HepG2 (cell line): Measurements from ENCODE around the gene MYO3B. TPM values are rescaled to one million over a fixed set of nuclear protein-coding genes. Genes with fewer than 3 reads are reported as not detected.

Source experiments
- ATAC-seq: fragments of 200-7000 bp; cut with Tn5 transposase; 3 replicates; pipeline ENCODE4 v1.9.1; 2020; ENCODE audit warnings: mild to moderate bottlenecking, moderate library complexity
- BruUV-seq: library from RNA; stranded (reverse); fragments of 400-500 nt; replicated peaks from 2 replicates; lab custom pipeline; 2021; lab: Mats Ljungman, UMichigan
- CTCF ChIA-PET: fragments of 300-600 bp; formaldehyde crosslinking; extraction: SDS; loops from one replicate; lab custom pipeline; 2021; ENCODE audit warnings: low total read pairs, inconsistent platforms, low intra/inter-chr PET ratio; lab: Yijun Ruan, JAX
- POLR2A ChIA-PET: fragments of 350-600 bp; sonication (Branson Sonifier 250); formaldehyde crosslinking; loops from one replicate; lab custom pipeline; 2020; ENCODE audit warnings: antibody characterized with exemption, inconsistent platforms; lab: Yijun Ruan, JAX
- DNase-seq: peaks from one replicate; pipeline ENCODE4 v3.0.0-alpha.2; 2015; ENCODE audit warnings: low spot score
- FAIRE-seq: peaks from 3 replicates; lab custom pipeline; 2011; peaks lifted over from hg19 to GRCh38; lab: Jason Lieb, UNC
- H2AFZ ChIP-seq: one replicate; pipeline ENCODE4 v1.6.1; 2011; ENCODE audit warnings: low read length, inconsistent platforms
- H3K27ac ChIP-seq: fragments of 300-600 bp; 3 replicates; pipeline ENCODE4 v1.8.0; 2011; ENCODE audit warnings: mixed run types, mild to moderate bottlenecking, mixed read lengths, low read length, inconsistent platforms; ENCODE audit not compliant: insufficient read depth; ENCODE audit errors: extremely low read length
- H3K27me3 ChIP-seq, 2 experiments: fragments of 200-600 bp in 1 of 2; 2 replicates in 1 of 2; 3 replicates in 1 of 2; pipeline versions ENCODE4 v1.6.0 to v1.8.0; 2011; ENCODE audit warnings: low read length in 2 of 2, mild to moderate bottlenecking in 2 of 2, moderate library complexity in 2 of 2, inconsistent platforms in 1 of 2; ENCODE audit not compliant: insufficient read depth in 2 of 2, control insufficient read depth in 1 of 2
- H3K36me3 ChIP-seq, 2 experiments: fragments of 200-600 bp in 1 of 2; replicated peaks in 1 of 2; 2 replicates in 1 of 2; 3 replicates in 1 of 2; pipeline versions ENCODE4 v1.5.1 to v1.8.0; 2011; ENCODE audit warnings: low read length in 2 of 2, inconsistent platforms in 1 of 2; ENCODE audit not compliant: insufficient read depth in 2 of 2, control insufficient read depth in 1 of 2
- H3K4me1 ChIP-seq: 2 replicates; pipeline ENCODE4 v1.5.1; 2012; ENCODE audit warnings: low read length, inconsistent platforms; ENCODE audit not compliant: insufficient read depth
- H3K4me2 ChIP-seq: 2 replicates; pipeline ENCODE4 v1.6.0; 2011; ENCODE audit warnings: low read depth, low read length, inconsistent platforms
- H3K4me3 ChIP-seq, 3 experiments: fragments of 200-600 bp in 1 of 3; sonication (generic), shearing (Covaris generic) in 1 of 3; replicated peaks in 1 of 3; 2 replicates each; pipeline ENCODE4 v1.5.1; 2011 to 2016; ENCODE audit warnings: low read length in 3 of 3, inconsistent platforms in 2 of 3, low read depth in 2 of 3, mild to moderate bottlenecking in 2 of 3, control low read depth in 1 of 3, mixed read lengths in 1 of 3; ENCODE audit not compliant: insufficient read depth in 1 of 3
- H3K79me2 ChIP-seq: one replicate; pipeline ENCODE4 v1.6.1; 2011; ENCODE audit warnings: low read length, inconsistent platforms; ENCODE audit not compliant: insufficient read depth
- H3K9ac ChIP-seq: 2 replicates; pipeline ENCODE4 v1.6.0; 2011; ENCODE audit warnings: mild to moderate bottlenecking, low read depth, low read length, inconsistent platforms; ENCODE audit not compliant: insufficient read depth
- H3K9me3 ChIP-seq: 2 replicates; pipeline ENCODE4 v1.5.1; 2012; ENCODE audit warnings: mild to moderate bottlenecking, low read length
- H4K20me1 ChIP-seq: 2 replicates; pipeline ENCODE4 v1.6.0; 2011; ENCODE audit warnings: inconsistent platforms, mild to moderate bottlenecking, low read length, moderate library complexity; ENCODE audit not compliant: insufficient read depth
- ATRX ChIP-seq: sonication (generic); formaldehyde crosslinking; IDR thresholded peaks from 2 replicates; pipeline ENCODE4 v1.4.0; 2020; ENCODE audit warnings: missing genetic modification reagents, borderline replicate concordance
- BRD4 ChIP-seq: sonication (generic); formaldehyde crosslinking; IDR thresholded peaks from 2 replicates; pipeline ENCODE4 v1.4.0; 2020; ENCODE audit warnings: missing genetic modification reagents
- CENPBD1 ChIP-seq: sonication (generic); formaldehyde crosslinking; IDR thresholded peaks from 2 replicates; pipeline ENCODE4 v1.8.0; 2022; ENCODE audit warnings: missing genetic modification reagents, low read depth, mild to moderate bottlenecking, borderline replicate concordance
- CREB1 ChIP-seq, 2 experiments: fragments of 450-650 bp in 1 of 2; IDR thresholded peaks; 2 replicates each; pipeline ENCODE4 v1.6.1; 2016 to 2017; ENCODE audit warnings: control low read depth in 1 of 2, mild to moderate bottlenecking in 1 of 2, missing compliant biosample characterization in 1 of 2, missing genetic modification characterization in 1 of 2
- MIXL1 ChIP-seq: IDR thresholded peaks from 2 replicates; pipeline ENCODE4 v1.6.1; 2016
- RCOR2 ChIP-seq: IDR thresholded peaks from 2 replicates; pipeline ENCODE4 v1.6.1; 2016; ENCODE audit warnings: missing biosample characterization, missing genetic modification reagents
- RFXAP ChIP-seq: sonication (generic); formaldehyde crosslinking; IDR thresholded peaks from 2 replicates; pipeline ENCODE4 v1.4.0; 2020; ENCODE audit warnings: missing genetic modification reagents, borderline replicate concordance
- SRF ChIP-seq: IDR thresholded peaks from 2 replicates; pipeline ENCODE4 v1.6.1; 2011; ENCODE audit warnings: mild to moderate bottlenecking, low read depth, low read length, moderate library complexity
- ZNF160 ChIP-seq: sonication (generic); formaldehyde crosslinking; IDR thresholded peaks from 2 replicates; pipeline ENCODE4 v1.8.0; 2022; ENCODE audit warnings: mild to moderate bottlenecking, inconsistent platforms, missing genetic modification reagents
- ZNF205 ChIP-seq: IDR thresholded peaks from 2 replicates; pipeline ENCODE4 v1.6.1; 2018; ENCODE audit warnings: missing biosample characterization, missing genetic modification reagents
- ZNF24 ChIP-seq: fragments of 450-650 bp; IDR thresholded peaks from 2 replicates; pipeline ENCODE4 v1.6.1; 2017; ENCODE audit warnings: antibody characterized with exemption, mild to moderate bottlenecking
- ZNF44 ChIP-seq: sonication (generic); formaldehyde crosslinking; IDR thresholded peaks from 2 replicates; pipeline ENCODE4 v1.5.1; 2020; ENCODE audit warnings: mild to moderate bottlenecking, missing genetic modification reagents
- ZSCAN22 ChIP-seq: sonication (generic); formaldehyde crosslinking; IDR thresholded peaks from 2 replicates; pipeline ENCODE4 v1.4.0; 2020; ENCODE audit warnings: mild to moderate bottlenecking, missing genetic modification reagents
- WGBS: methylation state at CpG from one replicate; pipeline ENCODE4 v1.1.6; 2017; ENCODE audit warnings: low lambda C conversion rate; 5-methylcytosine and 5-hydroxymethylcytosine counted together
- in situ Hi-C: cut with HindIII; loops from 2 replicates; pipeline ENCODE4 v1.10.0; 2017; ENCODE audit warnings: low pct_unique_long_range_greater_than_20kb; ENCODE audit not compliant: extremely low pct_ligation_motif_present
- intact Hi-C: fragments of 100-400 bp; cut with micrococcal nuclease; formaldehyde crosslinking; loops from one replicate; pipeline ENCODE4 v1.10.0; 2022; ENCODE audit not compliant: unreplicated experiment
- polyA plus RNA-seq, 8 experiments: library from polyadenylated mRNA; depleted of rRNA in 3 of 8; stranded (reverse) in 7 of 8; unstranded in 1 of 8; fragments of >200 nt; fragmentation: Illumina TruSeq in 4 of 8; extraction: Trizol in 4 of 8; gene quantifications; 2 replicates each; pipeline versions ENCODE4 v1.2.1 to v1.2.3, GENCODE V29; 2011 to 2016; ENCODE audit warnings: low read depth in 4 of 8, missing spikeins in 1 of 8, mixed read lengths in 1 of 8; ENCODE audit not compliant: insufficient read depth in 1 of 8
- total RNA-seq, 5 experiments: library from RNA; depleted of rRNA; stranded (reverse); fragments of >200 nt; fragmentation: Illumina TruSeq; extraction: Trizol; gene quantifications; 2 replicates each; pipeline ENCODE4 v1.2.3, GENCODE V29; 2016; ENCODE audit warnings: low read depth in 1 of 5
- TF ChIP-seq, protein P1 (sequence below): sonication (generic); formaldehyde crosslinking; IDR thresholded peaks from 2 replicates; pipeline ENCODE4 v1.5.0; 2020; ENCODE audit warnings: missing genetic modification reagents
- TF ChIP-seq, protein P2 (sequence below): sonication (generic); formaldehyde crosslinking; IDR thresholded peaks from 2 replicates; pipeline ENCODE4 v1.8.1; 2023; ENCODE audit warnings: missing genetic modification reagents, inconsistent platforms, borderline replicate concordance
- TF ChIP-seq, protein P3 (sequence below): fragments of 450-650 bp; IDR thresholded peaks from 2 replicates; pipeline ENCODE4 v1.6.1; 2016

The MYO3B gene
- total and polyA plus RNA-seq, 2 of the 13 experiments (the other 11 are each of a cell fraction or from before 2014, with no cell fraction given): 0.01 TPM; not detected in 1

- no peak for TF ChIP-seq ZNF205 (CRISPR knock-in tag)
- TF ChIP-seq SRF: no peak
- TF ChIP-seq, protein P1, sequence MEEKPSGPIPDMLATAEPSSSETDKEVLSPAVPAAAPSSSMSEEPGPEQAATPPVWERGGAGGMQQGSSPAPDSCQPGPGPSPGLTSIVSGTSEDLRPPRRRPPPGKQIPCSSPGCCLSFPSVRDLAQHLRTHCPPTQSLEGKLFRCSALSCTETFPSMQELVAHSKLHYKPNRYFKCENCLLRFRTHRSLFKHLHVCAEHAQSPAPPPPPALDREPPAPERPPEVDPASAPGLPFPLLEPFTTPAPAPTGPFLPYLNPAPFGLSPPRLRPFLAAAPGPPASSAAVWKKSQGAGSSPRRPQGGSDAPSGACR (CRISPR knock-in tag): no peak
- no peak for TF ChIP-seq CENPBD1 (CRISPR knock-in tag)
- no peak for TF ChIP-seq ZNF44 (CRISPR knock-in tag)
- TF ChIP-seq BRD4: no peak
- TF ChIP-seq RCOR2: no peak
- TF ChIP-seq ZNF160 (CRISPR knock-in tag): no peak
- TF ChIP-seq CREB1 (IDR thresholded peaks at IDR 0.05): no peak
- TF ChIP-seq CREB1 (CRISPR knock-in tag; IDR thresholded peaks at IDR 0.05): no peak
- TF ChIP-seq ATRX (CRISPR knock-in tag): no peak
- no peak for TF ChIP-seq ZSCAN22 (CRISPR knock-in tag)
- no peak for TF ChIP-seq MIXL1 (CRISPR knock-in tag)
- TF ChIP-seq RFXAP (CRISPR knock-in tag): no peak
Measured at GRCh38 chr2:170145675-170146432, 32.1 kb upstream of the MYO3B start (continued).

GRCh38 chr2:170146784-170147183, 31.2 kb upstream of the MYO3B start:
- Histone ChIP-seq H3K4me1 (no peaks in the 10 kb centered on the region), H2AFZ (no peak overlapping the region), H3K27ac (no peak overlapping the region), H3K9ac (no peak overlapping the region), H3K9me3 (no peaks in the 10 kb centered on the region), H3K36me3 (no peaks in the 10 kb centered on the region), H3K4me3 (no peak overlapping the region), H3K79me2 (no peaks in the 10 kb centered on the region), H3K27me3 (peaks cover 2 to 27% of the 10 kb centered on the region in 2 experiments; a peak in 3 of 5 replicates), H4K20me1 (no peaks in the 10 kb centered on the region), H3K4me2 (no peak overlapping the region)
- CTCF ChIA-PET: no interaction called here
- WGBS: 8% methylated on average over 4 of the region's 4 CpGs
- no TSS peak for BruUV-seq
- in situ Hi-C loops: no loop called here
- intact Hi-C loops: no loop called here
- FAIRE-seq: no peak
- no peak for ATAC-seq
- TF ChIP-seq ZNF24: no peak
- TF ChIP-seq, protein P2, sequence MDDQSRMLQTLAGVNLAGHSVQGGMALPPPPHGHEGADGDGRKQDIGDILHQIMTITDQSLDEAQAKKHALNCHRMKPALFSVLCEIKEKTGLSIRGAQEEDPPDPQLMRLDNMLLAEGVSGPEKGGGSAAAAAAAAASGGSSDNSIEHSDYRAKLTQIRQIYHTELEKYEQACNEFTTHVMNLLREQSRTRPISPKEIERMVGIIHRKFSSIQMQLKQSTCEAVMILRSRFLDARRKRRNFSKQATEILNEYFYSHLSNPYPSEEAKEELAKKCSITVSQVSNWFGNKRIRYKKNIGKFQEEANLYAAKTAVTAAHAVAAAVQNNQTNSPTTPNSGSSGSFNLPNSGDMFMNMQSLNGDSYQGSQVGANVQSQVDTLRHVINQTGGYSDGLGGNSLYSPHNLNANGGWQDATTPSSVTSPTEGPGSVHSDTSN (CRISPR knock-in tag): no peak
- TF ChIP-seq, protein P3, sequence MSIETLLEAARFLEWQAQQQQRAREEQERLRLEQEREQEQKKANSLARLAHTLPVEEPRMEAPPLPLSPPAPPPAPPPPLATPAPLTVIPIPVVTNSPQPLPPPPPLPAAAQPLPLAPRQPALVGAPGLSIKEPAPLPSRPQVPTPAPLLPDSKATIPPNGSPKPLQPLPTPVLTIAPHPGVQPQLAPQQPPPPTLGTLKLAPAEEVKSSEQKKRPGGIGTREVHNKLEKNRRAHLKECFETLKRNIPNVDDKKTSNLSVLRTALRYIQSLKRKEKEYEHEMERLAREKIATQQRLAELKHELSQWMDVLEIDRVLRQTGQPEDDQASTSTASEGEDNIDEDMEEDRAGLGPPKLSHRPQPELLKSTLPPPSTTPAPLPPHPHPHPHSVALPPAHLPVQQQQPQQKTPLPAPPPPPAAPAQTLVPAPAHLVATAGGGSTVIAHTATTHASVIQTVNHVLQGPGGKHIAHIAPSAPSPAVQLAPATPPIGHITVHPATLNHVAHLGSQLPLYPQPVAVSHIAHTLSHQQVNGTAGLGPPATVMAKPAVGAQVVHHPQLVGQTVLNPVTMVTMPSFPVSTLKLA: 0 out of 2 replicates have a peak, but pooled peaks have one; percentile 12
- POLR2A ChIA-PET: no interaction called here
- DNase-seq: no peak
